Inflammatory macrophage treated with lipopolysaccharide for 1 hour (primary cell): ENCODE results near the gene KIF2A.
A peak's percentile ranks its signal among the peaks of the same experiment; 100 is the strongest.

ENCODE experiments used
- DNase-seq, 2 donors: peaks; one replicate each; pipeline ENCODE4 v3.0.0-alpha.2; 2020 to 2022

Gene KIF2A

GRCh38 chr5:62386824-62387223 is 80.8 kb downstream of the KIF2A start:
- no peak for DNase-seq

DNA sequence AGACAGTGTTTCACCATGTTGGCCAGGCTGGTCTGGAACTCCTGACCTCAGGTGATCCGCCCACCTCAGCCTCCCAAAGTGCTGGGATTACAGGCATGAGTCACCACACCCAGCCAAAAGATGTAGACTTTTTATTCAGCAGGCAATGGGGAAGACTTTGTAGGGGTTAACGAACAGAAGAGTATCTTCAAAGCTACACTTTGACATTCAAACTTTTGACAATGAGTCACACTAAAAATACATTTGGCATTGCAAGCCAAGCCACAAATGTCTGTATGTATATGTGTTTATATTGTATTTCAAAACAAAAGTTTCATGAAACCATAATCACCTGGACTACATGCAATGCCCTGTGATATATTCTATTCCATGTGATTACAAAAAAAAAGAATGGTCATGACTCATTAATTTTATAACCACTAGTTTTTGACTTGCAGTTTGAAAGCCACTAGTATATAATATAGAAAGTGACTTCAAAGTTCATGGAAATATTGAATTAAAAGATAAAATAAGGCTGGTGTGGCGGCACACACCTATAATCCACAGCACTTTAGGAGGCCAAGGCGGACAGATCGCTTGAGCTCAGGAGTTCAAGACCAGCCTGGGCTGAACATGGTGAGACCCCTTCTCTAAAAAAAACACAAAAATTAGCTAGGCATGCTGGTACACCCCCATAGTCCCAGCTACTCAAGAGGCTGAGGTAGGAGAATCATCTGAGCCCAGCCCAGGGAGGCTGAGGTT is 89.4 kb downstream of the KIF2A start:
- no peak for DNase-seq

DNA sequence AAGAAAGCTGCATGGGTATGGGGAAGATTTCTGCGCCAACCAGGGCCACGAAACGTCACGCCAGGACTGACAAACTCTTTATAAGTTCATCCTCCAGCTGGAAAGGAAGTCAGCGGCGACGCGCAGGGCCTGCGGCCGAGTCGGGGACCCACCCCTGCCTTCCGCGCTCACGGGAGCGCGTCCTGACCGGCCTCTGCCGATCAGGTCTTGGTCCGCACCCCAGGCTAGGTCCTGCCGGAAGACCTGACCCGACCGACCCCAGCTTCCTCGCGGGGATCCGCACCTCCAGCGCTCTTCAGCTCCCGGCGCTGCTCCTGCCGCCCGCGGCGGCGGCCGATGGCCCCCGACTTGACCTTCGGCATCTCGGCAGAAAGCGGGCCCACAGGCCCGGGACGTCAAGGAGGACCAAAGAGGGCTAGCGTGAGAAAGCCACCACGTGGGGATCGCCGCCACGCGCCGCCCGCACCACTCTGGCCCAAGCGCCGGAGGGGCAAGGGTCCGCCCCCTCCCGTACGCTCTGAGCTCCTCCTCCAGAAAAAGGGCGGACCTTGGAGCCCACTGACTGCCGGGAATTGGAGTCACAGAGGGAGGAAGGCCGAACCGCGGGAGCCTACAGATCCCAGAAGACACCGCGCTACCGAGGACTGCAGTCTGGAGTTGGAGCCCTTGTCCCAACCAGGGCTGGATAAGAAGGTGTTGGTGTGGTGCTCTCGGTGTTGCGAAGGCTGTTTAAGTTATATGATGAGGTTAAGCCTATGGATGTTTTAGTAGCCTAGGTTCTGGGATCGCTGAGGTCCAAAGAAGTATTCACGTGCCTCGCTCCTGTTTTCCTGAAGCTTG is 97.6 kb downstream of the KIF2A start, which contains the start of gene DIMT1:
Gene DIMT1, minus strand, starts transcription at position 495 of the 840 bp plus-strand sequence. Its CDS starts 133 bp downstream, at position 362.
- peak; percentile 96 to 97 for DNase-seq

- DNase-seq: peak; percentile 99 to 100
Observed at GRCh38 chr5:62412549-62413329, 106.7 kb downstream of the KIF2A start, which contains the start of gene IPO11. Gene IPO11, plus strand, starts transcription at chr5:62412763. Its CDS starts 24,517 bp downstream, at chr5:62437280.

GRCh38 chr5:62413711-62414110 is 107.7 kb downstream of the KIF2A start:
- DNase-seq: peak; percentile 48 to 62

GRCh38 chr5:62418462-62419076 is 112.6 kb downstream of the KIF2A start:
- DNase-seq: no peak

- no peak for DNase-seq
Observed at GRCh38 chr5:62419609-62420008, 113.6 kb downstream of the KIF2A start.

DNA sequence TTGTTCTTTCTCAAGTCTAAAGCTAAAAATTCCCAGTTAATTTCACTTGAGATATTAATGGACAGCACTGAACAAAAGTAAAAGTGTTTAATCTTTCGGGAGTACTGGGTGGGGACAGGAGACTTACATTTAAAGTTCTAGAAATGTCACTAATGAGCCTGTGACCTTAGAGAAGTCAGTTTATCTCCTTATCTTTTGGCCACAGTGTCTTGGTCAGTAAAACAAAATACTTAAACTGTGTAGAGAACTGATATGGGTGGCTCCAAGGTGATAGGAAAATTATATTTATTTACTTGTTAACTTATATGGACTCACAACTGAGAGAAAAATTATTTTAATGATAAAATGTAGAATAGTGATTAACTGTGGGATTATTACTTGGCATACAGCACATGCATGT is 115.4 kb downstream of the KIF2A start:
- DNase-seq: no peak

DNA sequence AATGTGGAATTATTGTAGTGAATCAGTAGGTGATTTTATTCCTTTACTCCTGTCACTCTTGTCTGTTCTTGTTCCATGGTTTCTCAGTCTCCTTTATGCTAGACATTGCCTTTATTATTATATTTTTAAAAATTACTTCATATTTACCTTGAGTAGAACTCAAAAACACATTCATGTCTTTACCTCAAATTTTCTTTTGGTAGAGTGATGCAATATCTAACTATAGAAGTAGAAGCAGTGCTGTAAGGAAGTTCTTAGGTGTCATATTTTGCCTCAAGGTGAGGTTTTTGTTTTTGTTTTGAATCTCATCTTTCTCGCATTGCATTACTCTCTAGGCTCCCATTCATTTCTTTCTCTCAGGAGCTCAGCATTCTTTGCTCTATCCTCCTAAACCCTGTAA is 118.8 kb downstream of the KIF2A start:
- no peak for DNase-seq

DNA sequence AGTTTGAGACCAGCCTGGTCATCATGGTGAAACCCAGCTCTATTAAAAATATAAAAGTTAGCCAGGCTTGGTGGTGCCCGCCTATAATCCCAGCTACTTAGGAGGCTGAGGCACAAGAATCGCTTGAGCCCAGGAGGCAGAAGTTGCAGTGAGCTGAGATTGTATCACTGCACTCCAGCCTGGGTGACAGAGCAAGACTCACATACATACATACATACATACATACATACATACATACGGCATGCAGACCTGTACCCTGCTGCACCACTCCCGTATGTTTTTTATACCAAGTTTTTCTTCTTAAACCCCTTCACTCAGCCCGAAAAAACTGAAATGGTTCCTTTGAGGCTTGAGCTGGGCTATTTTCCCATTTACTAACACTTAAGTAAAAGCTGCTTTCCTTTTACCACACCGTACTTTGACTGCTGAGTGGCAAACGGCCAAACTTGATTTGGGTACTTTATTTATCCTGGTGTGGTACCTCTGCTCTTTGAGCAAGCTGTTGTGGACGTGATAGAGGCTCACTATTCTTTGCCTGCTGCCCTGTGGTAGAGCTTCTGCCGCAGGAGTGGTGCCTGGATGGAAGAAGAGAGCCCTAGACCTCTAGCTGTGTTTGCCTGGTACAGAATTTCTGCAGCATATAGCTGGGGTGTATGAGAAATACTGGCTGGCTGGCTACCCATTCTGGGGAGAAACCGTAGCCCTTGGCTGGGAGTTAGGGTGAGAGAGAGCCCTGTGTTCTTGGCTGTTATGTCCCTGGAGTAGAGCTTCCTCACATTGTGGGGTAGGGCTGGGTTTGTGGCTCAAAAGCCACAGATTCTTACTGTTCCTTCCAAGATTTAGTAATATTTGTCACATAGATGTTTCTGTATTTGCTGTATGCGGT is 126.0 kb downstream of the KIF2A start:
- peak; percentile 17 to 20 for DNase-seq

DNA sequence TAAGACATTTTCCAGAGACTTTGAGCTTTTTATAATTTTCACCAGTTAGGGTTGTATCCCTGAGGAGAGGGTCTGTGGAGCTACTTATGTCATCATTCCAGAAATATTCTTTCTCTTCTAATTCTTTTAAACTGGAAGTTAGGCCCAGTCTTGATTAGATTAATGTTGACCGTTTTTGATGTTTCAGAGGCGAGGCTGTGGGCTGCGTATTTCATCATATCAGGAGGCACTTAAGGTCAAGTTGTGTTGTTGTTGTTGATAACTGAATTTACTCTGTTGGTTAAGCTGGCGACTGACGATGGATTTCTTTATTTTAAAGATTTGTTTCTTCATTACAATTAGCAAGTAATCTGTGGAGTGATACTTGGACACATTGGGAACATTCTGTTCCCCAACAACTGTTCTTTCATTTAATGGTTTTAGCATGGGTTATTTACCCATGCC is 126.6 kb downstream of the KIF2A start:
- DNase-seq: peak; percentile 10 to 30
